ENCODE measurements around the gene FCRL5.
"Not testable (repeated sequence)": the region's sequence is repeated elsewhere in the genome, so short reads cannot be mapped to it uniquely, and the experiment has no call there.

FCRL5 gene

GRCh38 chr1:157551694-157552693 is at the start of gene FCRL5:
TSS of gene FCRL5 (minus strand) at chr1:157552515. CDS start at chr1:157552362, 153 bp downstream.
- no peak for DNase-seq (ENCODE audit: low read depth)

- DNase-seq (ENCODE audit: low read depth) = no peak
These were observed 47.9 kb upstream of the FCRL5 start for GRCh38 chr1:157600236-157600635.

GRCh38 chr1:157597959-157598667 is 45.8 kb upstream of the FCRL5 start, which contains the start of gene FCRL4:
TSS of gene FCRL4 (minus strand) at chr1:157598085. CDS start at chr1:157597944, 141 bp downstream.
- no peak for DNase-seq (ENCODE audit: low read depth)

- no peak for DNase-seq (ENCODE audit: low read depth)
These were observed 44.1 kb upstream of the FCRL5 start for GRCh38 chr1:157596384-157596783.

GRCh38 chr1:157595356-157595755 is 43.0 kb upstream of the FCRL5 start:
- no peak for DNase-seq (ENCODE audit: low read depth)

GRCh38 chr1:157585984-157586383 is 33.7 kb upstream of the FCRL5 start:
- no peak for DNase-seq (ENCODE audit: low read depth)

GRCh38 chr1:157584503-157584902 is 32.2 kb upstream of the FCRL5 start:
- DNase-seq (ENCODE audit: low read depth) = no peak

GRCh38 chr1:157580828-157581210 is 28.5 kb upstream of the FCRL5 start:
- no peak for DNase-seq (ENCODE audit: low read depth)

GRCh38 chr1:157580179-157580827 is 28.0 kb upstream of the FCRL5 start:
- peak; percentile 6 for DNase-seq (ENCODE audit: low read depth)

GRCh38 chr1:157577420-157577819 is 25.1 kb upstream of the FCRL5 start:
- DNase-seq (ENCODE audit: low read depth) = no peak

GRCh38 chr1:157575744-157576143 is 23.4 kb upstream of the FCRL5 start:
- DNase-seq (ENCODE audit: low read depth) = no peak

- DNase-seq (ENCODE audit: low read depth) = no peak
These were observed 22.5 kb upstream of the FCRL5 start for GRCh38 chr1:157574836-157575235.

- DNase-seq (ENCODE audit: low read depth) = no peak
These were observed 14.4 kb upstream of the FCRL5 start for GRCh38 chr1:157566484-157567300.

GRCh38 chr1:157562515-157562914 is 10.2 kb upstream of the FCRL5 start:
- DNase-seq (ENCODE audit: low read depth) = no peak

GRCh38 chr1:157558119-157558518 is 5.8 kb upstream of the FCRL5 start:
- DNase-seq (ENCODE audit: low read depth) = no peak

GRCh38 chr1:157548081-157548480 is 4.2 kb downstream of the FCRL5 start:
- DNase-seq (ENCODE audit: low read depth) = not testable (repeated sequence)

GRCh38 chr1:157542676-157543075 is 9.6 kb downstream of the FCRL5 start:
- DNase-seq (ENCODE audit: low read depth) = no peak

GRCh38 chr1:157540852-157541251 is 11.5 kb downstream of the FCRL5 start:
- no peak for DNase-seq (ENCODE audit: low read depth)

- DNase-seq (ENCODE audit: low read depth) = no peak
These were observed 12.1 kb downstream of the FCRL5 start for GRCh38 chr1:157540160-157540748.

GRCh38 chr1:157539568-157539967 is 12.7 kb downstream of the FCRL5 start:
- no peak for DNase-seq (ENCODE audit: low read depth)

GRCh38 chr1:157532569-157532968 is 19.7 kb downstream of the FCRL5 start:
- no peak for DNase-seq (ENCODE audit: low read depth)

Data from GM04503 (cell line).